Left renal cortex interstitium (tissue), 4 donors: ENCODE measurements around the gene ESPL1. TPM values are rescaled to one million over a fixed set of nuclear protein-coding genes. Genes with fewer than 3 reads are reported as not detected.

Source experiments
- DNase-seq, 4 donors: peaks; one replicate each; pipeline ENCODE4 v3.0.0-alpha.2; 2013; ENCODE audit warnings: low read depth in 4 of 4, low spot score in 2 of 4, missing footprints in 1 of 4
- polyA plus RNA-seq, 4 donors: library from polyadenylated mRNA; unstranded; fragments of 120-200 nt; gene quantifications; one replicate each; pipeline ENCODE4 v1.2.1, GENCODE V29; 2013; ENCODE audit not compliant: insufficient read length in 4 of 4

Gene ESPL1
- polyA plus RNA-seq, 4 donors: 8.7 to 18.1 (median 11.4) TPM

DNA sequence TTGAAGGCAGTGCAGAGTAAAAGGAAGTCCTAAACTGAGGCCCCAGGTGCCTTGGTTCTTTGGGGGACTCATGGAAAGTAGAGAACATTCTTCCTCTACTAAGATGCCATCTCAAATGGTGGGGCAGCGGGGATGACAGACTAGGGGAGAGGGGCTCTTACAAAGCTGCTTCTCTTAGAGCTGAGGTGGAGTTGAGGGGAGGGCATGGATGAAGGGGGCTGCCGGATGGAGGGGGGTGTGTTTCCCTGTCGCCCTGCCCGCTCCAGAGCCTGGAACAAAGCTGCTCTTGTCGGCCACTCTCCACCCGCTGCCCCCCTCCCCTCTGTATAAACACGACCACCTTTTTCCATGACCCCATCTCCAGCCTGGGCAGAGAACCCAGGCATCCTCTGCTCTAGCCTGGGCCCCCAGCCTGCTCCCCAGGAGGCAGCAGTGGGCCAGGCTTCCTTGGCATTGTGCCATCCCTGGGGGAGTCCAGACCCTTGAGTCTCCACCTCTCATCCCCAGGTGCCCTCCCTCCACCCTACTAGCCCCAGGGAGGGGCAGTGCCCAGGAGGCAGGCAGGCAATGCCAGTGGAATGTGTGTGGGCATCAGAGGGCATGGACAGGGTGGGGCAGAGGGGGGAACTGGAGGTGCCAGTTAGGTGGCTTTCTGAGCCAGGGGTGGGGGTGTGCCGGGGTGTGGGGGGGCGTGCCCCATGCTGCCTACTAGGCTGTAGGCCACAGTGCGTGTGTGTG lies 37.8 kb upstream of the ESPL1 start:
- no peak for DNase-seq

- no peak for DNase-seq
Measured at GRCh38 chr12:53231671-53231920, 36.5 kb upstream of the ESPL1 start.

DNA sequence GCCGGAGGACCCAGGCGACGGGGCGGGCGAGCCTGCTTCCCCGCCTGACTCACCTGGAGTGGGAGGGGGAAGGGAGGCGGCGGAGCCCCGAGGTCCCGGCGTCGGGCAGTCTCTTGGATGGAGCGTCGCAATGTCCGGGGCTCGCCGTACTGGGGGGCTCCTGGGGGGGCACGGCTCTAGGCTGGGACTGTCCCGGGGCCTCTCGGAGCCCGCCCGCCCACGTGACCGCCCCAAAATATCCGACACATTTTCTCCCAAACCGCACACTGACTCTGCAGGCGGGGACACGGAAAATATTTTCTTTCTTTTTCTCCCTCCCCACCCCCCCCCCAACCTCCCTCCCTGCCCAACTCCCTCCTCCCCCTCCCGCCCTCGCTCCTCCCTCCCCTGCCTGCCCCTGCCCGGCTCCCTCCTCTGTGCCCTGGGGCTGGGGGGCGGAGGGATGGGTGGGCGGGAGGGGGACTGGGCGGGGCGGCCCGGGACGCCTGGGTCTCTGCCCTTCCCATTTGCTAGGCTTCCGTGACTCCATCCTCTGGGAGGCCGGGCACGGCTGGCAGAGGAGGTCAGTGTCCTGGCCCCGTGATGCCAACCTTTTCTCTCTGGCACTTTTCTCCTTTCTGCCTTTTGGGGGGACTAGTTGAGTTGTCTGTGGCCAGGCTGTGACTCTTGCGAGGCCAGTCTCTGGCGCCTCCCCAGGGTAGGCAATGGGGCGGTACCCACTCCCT lies 36.0 kb upstream of the ESPL1 start, which contains the start of gene RARG:
RARG (minus strand) TSS at position 289 of the 725 bp plus-strand sequence. CDS start 4,664 bp downstream, outside the sequence.
- DNase-seq: no peak

GRCh38 chr12:53232646-53233461 lies 35.2 kb upstream of the ESPL1 start:
- no peak for DNase-seq

GRCh38 chr12:53233671-53234121 lies 34.4 kb upstream of the ESPL1 start:
- no peak for DNase-seq

GRCh38 chr12:53234271-53234914 lies 33.7 kb upstream of the ESPL1 start:
- DNase-seq: no peak

- no peak for DNase-seq
Measured at GRCh38 chr12:53235164-53235563, 32.9 kb upstream of the ESPL1 start.

DNA sequence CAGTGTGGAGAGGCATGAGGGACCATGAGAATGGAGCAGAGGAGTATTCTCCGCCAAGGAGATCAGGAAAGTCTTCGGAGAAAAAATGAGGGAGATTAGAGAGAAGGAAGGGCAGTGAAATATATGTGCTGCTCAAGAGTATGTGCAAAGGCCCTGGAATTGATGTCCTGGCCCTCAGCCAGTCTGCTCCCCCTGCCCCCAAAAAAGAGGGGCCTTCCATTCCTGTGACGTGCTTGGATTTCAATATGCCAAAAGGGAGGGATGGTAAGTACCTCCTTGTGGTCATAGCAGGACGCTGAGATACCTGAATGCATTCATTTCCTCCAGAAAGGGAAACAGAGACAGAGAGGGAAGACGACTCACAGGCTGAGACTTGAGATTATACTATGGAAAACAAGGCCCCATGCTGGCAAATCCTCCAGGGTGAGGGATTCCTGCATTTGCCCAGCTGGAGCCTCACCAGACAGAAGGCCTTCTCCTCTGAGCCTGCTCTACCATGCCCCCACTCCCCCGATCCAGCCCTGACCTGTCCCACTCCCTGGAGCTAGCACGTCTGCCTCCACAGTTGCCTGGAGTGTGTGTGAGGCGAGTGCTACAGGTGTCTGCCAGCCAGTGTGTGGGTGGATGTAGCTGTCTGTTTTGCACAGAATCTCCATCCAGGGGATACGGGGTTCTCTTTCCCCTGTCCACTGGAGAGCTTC lies 32.2 kb upstream of the ESPL1 start:
- no peak for DNase-seq

- DNase-seq: no peak
Measured at GRCh38 chr12:53236443-53237111, 31.5 kb upstream of the ESPL1 start.

- no peak for DNase-seq
Measured at GRCh38 chr12:53239643-53240258, 28.3 kb upstream of the ESPL1 start.

DNA sequence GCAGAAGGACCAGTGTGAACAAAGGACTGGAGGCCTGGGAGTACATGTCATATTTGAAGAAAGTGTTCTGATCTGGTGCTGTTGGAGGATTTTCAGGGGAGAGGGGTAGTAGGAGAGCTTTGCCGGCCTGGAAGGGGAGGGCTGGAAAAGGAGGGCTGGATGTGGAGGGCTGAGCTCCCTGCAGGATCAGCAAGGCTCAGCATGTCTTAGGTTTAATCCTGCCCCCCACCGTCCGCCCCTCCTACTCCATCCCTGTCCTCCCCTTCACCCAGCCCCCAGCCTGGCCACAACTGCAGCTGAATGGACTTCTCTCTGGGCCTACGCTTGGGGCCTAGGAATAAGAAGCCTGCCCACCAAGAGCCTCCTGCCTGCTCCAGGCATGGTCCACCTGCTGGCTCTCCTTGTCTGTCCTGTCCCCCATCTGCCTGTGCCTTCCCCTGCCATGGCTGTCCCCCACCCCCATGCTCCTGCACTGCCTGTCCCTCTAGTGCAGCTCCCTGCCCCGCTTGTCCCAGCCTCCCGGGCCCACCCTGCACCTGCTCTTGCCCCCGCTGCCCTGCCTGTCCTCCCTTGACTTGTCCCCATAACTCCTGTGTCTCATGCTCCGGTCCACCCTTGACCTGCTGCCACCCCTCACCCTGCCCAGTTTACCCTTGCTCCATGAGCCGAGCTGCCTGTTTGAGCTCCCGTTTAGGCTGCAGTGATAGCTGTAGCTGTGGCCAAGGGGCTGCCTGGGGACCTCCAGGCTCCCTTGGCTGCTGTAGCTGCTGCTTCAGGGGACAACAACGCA lies 26.3 kb upstream of the ESPL1 start:
- no peak for DNase-seq

GRCh38 chr12:53244337-53244736 lies 23.8 kb upstream of the ESPL1 start:
- DNase-seq: no peak

DNA sequence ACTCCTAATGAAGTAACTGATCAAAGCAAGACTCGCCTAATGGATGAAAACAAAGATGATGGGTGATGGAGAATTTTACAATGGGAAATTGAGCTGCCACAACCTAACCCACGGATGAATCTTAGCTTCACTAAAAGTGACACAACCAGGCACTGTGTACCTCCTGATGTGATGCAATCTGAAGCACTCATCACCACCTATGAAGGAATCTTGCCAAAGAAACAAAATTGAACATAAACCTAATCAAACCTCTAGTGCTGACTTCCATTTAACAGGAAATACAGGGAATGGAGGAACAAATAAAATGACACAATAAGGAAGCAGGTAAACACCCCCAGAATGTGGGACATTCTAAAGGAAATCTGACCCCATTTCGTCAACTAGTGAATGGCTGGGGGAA lies 22.8 kb upstream of the ESPL1 start:
- no peak for DNase-seq

- DNase-seq: peak in 2 of 4 donors; percentile 54 to 57
Measured at GRCh38 chr12:53251477-53252348, 16.4 kb upstream of the ESPL1 start.

- no peak for DNase-seq
Measured at GRCh38 chr12:53252349-53252916, 15.7 kb upstream of the ESPL1 start.

- no peak for DNase-seq
Measured at GRCh38 chr12:53253298-53253697, 14.8 kb upstream of the ESPL1 start.
